ENCODE results near the gene RNPS1.

DNA sequence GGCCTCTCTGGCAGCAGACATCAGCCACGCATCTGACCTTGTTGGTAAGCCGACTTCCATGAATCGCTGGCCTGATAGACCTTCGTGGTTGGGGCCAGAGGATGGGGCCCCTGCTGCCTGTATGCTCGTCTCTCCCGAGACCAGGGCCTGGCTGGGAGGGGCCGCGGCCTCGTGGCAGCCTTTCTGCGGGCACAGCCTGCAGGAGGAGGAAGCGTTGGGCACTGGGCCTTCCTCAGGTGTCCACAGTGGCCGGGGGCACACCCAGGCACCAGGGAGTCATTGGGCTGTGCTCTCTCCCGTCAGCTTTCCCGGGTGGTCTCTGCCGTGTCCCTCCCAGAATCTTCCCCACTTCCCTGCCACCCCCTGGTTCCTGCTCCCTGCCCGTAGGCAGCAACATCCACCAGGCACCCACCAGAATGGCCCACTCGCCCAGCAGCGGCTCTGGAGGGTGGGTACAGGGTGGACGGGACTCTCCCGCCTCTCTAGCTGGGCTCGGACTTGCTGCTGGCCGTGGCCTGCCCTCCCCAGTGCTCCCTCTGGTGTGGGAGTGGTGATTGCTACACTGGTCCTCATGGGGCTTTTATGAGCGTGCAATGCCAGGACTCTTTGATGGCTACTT lies 38.2 kb downstream of the RNPS1 start:
- TF ChIP-seq, protein P1, sequence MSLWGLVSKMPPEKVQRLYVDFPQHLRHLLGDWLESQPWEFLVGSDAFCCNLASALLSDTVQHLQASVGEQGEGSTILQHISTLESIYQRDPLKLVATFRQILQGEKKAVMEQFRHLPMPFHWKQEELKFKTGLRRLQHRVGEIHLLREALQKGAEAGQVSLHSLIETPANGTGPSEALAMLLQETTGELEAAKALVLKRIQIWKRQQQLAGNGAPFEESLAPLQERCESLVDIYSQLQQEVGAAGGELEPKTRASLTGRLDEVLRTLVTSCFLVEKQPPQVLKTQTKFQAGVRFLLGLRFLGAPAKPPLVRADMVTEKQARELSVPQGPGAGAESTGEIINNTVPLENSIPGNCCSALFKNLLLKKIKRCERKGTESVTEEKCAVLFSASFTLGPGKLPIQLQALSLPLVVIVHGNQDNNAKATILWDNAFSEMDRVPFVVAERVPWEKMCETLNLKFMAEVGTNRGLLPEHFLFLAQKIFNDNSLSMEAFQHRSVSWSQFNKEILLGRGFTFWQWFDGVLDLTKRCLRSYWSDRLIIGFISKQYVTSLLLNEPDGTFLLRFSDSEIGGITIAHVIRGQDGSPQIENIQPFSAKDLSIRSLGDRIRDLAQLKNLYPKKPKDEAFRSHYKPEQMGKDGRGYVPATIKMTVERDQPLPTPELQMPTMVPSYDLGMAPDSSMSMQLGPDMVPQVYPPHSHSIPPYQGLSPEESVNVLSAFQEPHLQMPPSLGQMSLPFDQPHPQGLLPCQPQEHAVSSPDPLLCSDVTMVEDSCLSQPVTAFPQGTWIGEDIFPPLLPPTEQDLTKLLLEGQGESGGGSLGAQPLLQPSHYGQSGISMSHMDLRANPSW (CRISPR knock-in tag; IDR thresholded peaks at IDR 0.05) = no peak
- no peak for TF ChIP-seq ETV5 (CRISPR knock-in tag; IDR thresholded peaks at IDR 0.05; ENCODE audit: low read depth)
- TF ChIP-seq RFX5 (IDR thresholded peaks at IDR 0.05; ENCODE audit: low read depth, low read length) = no peak
- TF ChIP-seq MTA1 (IDR thresholded peaks at IDR 0.05; ENCODE audit: borderline replicate concordance) = no peak
- TF ChIP-seq FOXA1 (IDR thresholded peaks at IDR 0.05; ENCODE audit: borderline replicate concordance) = no peak
- TF ChIP-seq NEUROD1 (IDR thresholded peaks at IDR 0.05; ENCODE audit: borderline replicate concordance, low read depth, low read length, partially characterized antibody) = no peak
- TF ChIP-seq RNF2 (IDR thresholded peaks at IDR 0.05) = no peak
- TF ChIP-seq, protein P2, sequence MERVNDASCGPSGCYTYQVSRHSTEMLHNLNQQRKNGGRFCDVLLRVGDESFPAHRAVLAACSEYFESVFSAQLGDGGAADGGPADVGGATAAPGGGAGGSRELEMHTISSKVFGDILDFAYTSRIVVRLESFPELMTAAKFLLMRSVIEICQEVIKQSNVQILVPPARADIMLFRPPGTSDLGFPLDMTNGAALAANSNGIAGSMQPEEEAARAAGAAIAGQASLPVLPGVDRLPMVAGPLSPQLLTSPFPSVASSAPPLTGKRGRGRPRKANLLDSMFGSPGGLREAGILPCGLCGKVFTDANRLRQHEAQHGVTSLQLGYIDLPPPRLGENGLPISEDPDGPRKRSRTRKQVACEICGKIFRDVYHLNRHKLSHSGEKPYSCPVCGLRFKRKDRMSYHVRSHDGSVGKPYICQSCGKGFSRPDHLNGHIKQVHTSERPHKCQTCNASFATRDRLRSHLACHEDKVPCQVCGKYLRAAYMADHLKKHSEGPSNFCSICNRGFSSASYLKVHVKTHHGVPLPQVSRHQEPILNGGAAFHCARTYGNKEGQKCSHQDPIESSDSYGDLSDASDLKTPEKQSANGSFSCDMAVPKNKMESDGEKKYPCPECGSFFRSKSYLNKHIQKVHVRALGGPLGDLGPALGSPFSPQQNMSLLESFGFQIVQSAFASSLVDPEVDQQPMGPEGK (CRISPR knock-in tag; IDR thresholded peaks at IDR 0.05; ENCODE audit: borderline replicate concordance) = no peak
- no peak for TF ChIP-seq NR1H2 (CRISPR knock-in tag; IDR thresholded peaks at IDR 0.05)

Data from K562 (cell line).